GM12865 (cell line): Measurements from ENCODE around the gene IL17RD.

Source experiments
- DNase-seq: peaks from one replicate; pipeline ENCODE4 v3.0.0; 2010; ENCODE audit warnings: low read depth
- H3K4me3 ChIP-seq: 2 replicates; pipeline ENCODE4 v1.5.1; 2011; ENCODE audit warnings: mild to moderate bottlenecking, low read depth, low read length, control low read depth
- CTCF ChIP-seq: IDR thresholded peaks from 2 replicates; pipeline ENCODE4 v1.5.1; 2011; ENCODE audit warnings: low read length, control low read depth, low read depth, inconsistent platforms; ENCODE audit not compliant: insufficient read depth; ENCODE audit errors: missing control alignments

Gene IL17RD

DNA sequence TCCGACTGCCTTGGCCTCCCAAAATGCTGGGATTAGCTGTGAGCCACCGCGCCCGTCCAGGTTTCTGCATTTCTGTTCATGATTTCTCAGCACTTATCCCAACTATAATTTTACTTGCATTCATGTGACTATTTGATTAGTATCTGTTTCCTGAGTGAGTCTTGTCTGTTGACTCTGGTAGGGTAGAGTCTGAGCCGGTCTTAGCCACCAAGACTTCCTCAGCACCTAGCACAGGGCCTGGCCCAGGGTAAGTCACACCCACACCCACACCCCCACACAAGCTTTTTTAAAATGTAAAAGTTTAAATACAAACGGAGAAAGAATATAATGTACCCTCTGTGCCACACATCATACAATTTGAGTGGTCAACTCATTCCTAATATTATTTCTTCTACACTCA, 107.8 kb downstream of the IL17RD start:
- no peak overlapping the region for H3K4me3 ChIP-seq
- no peak for DNase-seq
- TF ChIP-seq CTCF: no peak

GRCh38 chr3:57053122-57053521, 112.0 kb downstream of the IL17RD start:
- TF ChIP-seq CTCF: no peak
- H3K4me3 ChIP-seq: no peak overlapping the region
- no peak for DNase-seq

GRCh38 chr3:57052662-57053061, 112.5 kb downstream of the IL17RD start:
- no peak overlapping the region for H3K4me3 ChIP-seq
- DNase-seq: no peak
- no peak for TF ChIP-seq CTCF

DNA sequence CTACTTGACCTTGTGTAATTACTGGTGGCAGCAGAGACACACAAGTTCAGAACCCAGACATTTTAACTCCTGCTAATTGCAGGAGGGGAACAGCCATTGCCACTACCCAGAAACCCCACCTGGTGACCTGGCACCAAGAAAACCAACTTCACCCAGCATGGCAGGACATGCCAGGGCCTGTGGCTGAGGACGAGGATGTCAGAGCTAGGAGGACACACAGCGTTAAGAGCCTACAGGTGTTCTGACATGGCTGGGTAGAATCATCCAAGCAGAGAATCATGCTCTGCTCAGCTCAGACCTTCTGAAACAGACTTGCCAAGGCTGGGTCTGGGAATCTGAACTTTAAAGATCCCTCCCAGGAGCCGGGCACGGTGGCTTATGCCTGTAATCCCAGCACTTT, 116.4 kb downstream of the IL17RD start:
- TF ChIP-seq CTCF: no peak
- DNase-seq: no peak
- no peak overlapping the region for H3K4me3 ChIP-seq

GRCh38 chr3:57048052-57048671, 117.0 kb downstream of the IL17RD start:
- no peak overlapping the region for H3K4me3 ChIP-seq
- no peak for TF ChIP-seq CTCF
- no peak for DNase-seq

DNA sequence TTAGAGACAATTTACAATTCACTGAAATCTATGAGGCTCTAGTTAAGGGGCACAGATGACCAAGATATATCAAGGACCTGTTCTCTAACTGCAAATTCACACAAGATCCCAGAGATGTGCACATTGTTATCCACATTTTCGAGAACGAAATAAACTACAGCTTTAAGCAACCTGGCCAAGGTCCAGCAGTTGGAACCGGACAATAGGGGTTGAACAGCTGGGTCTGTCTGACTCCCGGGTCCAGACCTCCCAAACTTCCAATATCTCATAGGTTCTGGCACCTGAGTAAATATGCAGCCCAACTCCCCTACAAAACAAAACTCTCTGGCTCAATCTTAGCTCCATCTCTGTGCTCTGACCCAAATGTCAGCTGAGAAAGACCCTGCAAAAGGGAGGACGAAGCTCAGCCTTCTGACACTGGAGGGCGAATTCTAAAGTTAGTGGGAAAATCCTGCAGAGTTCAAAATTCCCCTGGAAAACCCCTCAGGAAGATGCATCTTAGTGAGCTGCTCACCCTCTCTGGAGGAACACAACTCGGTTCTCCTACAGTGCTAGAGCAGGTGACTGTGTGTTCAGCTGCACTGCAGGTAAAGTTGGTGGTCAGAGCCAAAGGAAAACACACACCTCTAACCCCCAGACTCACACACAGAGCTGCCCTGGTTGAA, 118.9 kb downstream of the IL17RD start:
- DNase-seq: no peak
- no peak for TF ChIP-seq CTCF
- H3K4me3 ChIP-seq: no peak overlapping the region

DNA sequence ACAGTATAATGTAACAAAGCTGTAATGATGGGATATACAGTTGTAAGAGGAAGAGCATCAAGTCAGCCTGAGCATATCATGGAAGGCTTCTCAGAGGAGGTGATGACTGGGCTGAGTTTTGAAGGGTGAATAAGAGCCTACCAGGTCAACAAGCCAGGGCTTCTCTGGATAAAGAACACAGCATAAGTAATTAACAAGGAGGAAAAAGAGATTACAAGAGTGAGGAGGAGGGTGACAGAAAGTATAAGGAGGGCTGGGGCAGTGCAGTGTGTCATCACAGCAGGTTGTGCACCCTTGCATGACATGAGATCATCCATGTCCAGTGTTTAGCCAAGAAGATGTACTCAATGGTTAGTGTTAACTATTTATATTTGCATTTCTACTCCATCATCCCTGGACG, 121.6 kb downstream of the IL17RD start:
- no peak overlapping the region for H3K4me3 ChIP-seq
- no peak for TF ChIP-seq CTCF
- no peak for DNase-seq
